ENCODE results near the gene SMAP1.

SMAP1 gene

DNA sequence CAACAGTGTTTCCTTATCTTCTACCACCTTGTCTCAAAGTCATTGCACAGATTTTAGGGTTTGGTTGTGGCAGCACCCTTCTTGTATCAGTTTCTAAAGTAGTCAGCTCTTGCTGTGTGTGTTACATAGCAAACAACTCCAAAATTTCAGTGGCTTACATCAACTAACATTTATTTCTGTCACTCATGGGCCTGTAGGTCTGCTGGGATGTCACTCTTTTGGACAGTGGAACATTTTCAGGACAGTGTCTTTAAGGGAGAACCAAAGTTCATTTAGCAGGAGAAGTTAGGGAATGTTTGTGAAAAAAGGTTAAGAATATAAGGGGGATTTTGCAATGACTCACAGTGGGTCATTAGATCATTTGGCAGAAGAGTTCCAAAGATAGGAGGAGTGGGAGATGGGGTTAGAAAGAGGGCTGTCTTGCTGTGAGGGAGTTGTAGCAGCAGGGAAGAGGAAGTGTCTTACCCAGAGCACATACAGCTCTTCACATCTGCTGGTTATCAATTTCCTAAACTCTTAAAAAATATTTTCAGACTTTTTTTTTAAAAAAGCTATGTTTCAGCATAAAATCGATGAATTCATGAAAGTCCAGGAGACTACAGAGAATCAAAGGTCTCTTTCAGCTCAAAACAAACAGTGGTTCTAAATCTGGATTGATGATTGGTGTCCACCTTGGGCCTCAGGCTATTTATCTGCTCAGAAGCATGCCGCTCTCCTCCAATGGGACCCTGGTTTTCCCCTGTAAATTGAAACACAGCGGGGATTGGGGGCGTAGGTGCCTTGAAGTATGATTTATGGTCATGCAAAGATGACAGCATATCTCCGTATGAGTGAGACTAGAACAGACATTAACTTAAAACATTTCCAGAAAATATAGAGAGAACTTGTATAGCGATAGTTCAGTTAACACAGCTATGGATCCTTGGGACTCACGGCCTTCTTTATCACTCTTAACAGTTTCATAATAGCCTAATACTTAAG is 171.9 kb downstream of the SMAP1 start:
- no peak overlapping the region for H3K4me3 ChIP-seq (ENCODE audit: low read depth in 1 of 2, low read length in 2 of 2)
- no peaks in the 10 kb centered on the region for H3K4me1 ChIP-seq (ENCODE audit: insufficient read depth, low read length)
- peaks cover 3% of the 10 kb centered on the region; the same call in 1 of the 2 replicates for H3K36me3 ChIP-seq (ENCODE audit: insufficient read depth, low read length)
- H3K79me2 ChIP-seq (ENCODE audit: insufficient read depth, low read length), result no peaks in the 10 kb centered on the region
- no peak for TF ChIP-seq EZH2 (IDR thresholded peaks at IDR 0.05; ENCODE audit: borderline replicate concordance, low read depth, low read length, severe bottlenecking)
- TF ChIP-seq, protein P1, sequence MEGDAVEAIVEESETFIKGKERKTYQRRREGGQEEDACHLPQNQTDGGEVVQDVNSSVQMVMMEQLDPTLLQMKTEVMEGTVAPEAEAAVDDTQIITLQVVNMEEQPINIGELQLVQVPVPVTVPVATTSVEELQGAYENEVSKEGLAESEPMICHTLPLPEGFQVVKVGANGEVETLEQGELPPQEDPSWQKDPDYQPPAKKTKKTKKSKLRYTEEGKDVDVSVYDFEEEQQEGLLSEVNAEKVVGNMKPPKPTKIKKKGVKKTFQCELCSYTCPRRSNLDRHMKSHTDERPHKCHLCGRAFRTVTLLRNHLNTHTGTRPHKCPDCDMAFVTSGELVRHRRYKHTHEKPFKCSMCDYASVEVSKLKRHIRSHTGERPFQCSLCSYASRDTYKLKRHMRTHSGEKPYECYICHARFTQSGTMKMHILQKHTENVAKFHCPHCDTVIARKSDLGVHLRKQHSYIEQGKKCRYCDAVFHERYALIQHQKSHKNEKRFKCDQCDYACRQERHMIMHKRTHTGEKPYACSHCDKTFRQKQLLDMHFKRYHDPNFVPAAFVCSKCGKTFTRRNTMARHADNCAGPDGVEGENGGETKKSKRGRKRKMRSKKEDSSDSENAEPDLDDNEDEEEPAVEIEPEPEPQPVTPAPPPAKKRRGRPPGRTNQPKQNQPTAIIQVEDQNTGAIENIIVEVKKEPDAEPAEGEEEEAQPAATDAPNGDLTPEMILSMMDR (IDR thresholded peaks at IDR 0.05; ENCODE audit: borderline replicate concordance, extremely low read depth, low read length, poor library complexity, severe bottlenecking), result no peak
- no peaks in the 10 kb centered on the region for H3K27me3 ChIP-seq (ENCODE audit: insufficient read depth, low read length, poor library complexity)
- H3K27ac ChIP-seq (ENCODE audit: low read length), result no peak overlapping the region
- ATAC-seq (ENCODE audit: insufficient read depth, low read depth), result no peak
- no peaks in the 10 kb centered on the region for H3K9me3 ChIP-seq (ENCODE audit: insufficient read depth, low read length, severe bottlenecking)
- no peak overlapping the region for H2AFZ ChIP-seq (ENCODE audit: low read depth, low read length)
- no peak overlapping the region for H3K4me2 ChIP-seq (ENCODE audit: insufficient read depth, low read length)
- no peak overlapping the region for H3K9ac ChIP-seq (ENCODE audit: low read depth, low read length)
- no peak for DNase-seq
- H4K20me1 ChIP-seq (ENCODE audit: insufficient read depth, low read length), result no peaks in the 10 kb centered on the region

DNA sequence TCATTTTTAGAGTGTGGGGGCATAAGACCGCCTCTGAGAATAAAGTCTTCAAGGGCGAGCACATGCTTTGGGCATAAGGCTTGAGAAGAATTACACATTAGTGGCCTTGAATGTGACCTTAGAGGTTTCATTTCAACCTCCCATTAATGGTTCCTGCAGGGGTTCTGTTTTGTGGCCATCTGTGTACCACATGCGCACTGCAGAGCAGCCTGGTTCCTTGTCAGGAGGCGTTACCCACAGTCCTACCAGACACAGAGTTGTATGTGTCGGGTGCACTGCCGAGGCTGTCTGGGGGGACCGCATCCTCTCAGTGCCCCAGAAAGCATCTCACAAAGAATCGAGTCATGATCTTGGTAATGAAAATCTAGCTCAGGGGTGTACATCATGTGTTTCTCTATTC is 173.4 kb downstream of the SMAP1 start:
- Histone ChIP-seq H3K4me1 (ENCODE audit: insufficient read depth, low read length) (no peaks in the 10 kb centered on the region), H3K27me3 (ENCODE audit: insufficient read depth, low read length, poor library complexity) (no peaks in the 10 kb centered on the region), H3K36me3 (ENCODE audit: insufficient read depth, low read length) (peaks cover 6% of the 10 kb centered on the region; the same call in 1 of the 2 replicates), H3K4me2 (ENCODE audit: insufficient read depth, low read length) (no peak overlapping the region), H3K27ac (ENCODE audit: low read length) (no peak overlapping the region), H3K79me2 (ENCODE audit: insufficient read depth, low read length) (no peaks in the 10 kb centered on the region), H3K9ac (ENCODE audit: low read depth, low read length) (no peak overlapping the region), H3K4me3 (ENCODE audit: low read depth in 1 of 2, low read length in 2 of 2) (no peak overlapping the region), H2AFZ (ENCODE audit: low read depth, low read length) (no peak overlapping the region), H4K20me1 (ENCODE audit: insufficient read depth, low read length) (no peaks in the 10 kb centered on the region), H3K9me3 (ENCODE audit: insufficient read depth, low read length, severe bottlenecking) (no peaks in the 10 kb centered on the region)
- no peak for TF ChIP-seq EZH2 (IDR thresholded peaks at IDR 0.05; ENCODE audit: borderline replicate concordance, low read depth, low read length, severe bottlenecking)
- TF ChIP-seq, protein P1 (IDR thresholded peaks at IDR 0.05; ENCODE audit: borderline replicate concordance, extremely low read depth, low read length, poor library complexity, severe bottlenecking), result no peak
- ATAC-seq (ENCODE audit: insufficient read depth, low read depth), result no peak
- DNase-seq, result no peak

DNA sequence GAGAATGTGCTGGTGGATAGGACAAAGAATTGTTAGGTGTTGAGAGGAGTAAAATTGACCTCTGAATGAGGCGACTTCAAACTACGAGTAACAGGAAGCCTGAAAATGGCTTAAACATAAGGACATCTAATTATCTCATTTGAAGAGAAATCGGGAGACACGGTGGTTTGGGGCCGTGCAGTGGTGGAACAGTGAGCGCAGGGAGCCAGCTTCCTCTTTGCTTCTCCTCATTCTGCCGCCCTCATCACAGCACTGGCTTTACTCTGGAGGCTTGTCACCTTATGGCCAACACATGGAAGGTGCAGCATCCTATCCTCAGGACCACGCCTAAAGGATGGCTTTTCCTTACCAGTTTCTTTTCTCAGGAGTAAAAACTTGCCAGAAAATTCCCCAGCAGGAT is 174.9 kb downstream of the SMAP1 start:
- Histone ChIP-seq H3K36me3 (ENCODE audit: insufficient read depth, low read length) (peaks cover 13% of the 10 kb centered on the region; the same call in 1 of the 2 replicates), H2AFZ (ENCODE audit: low read depth, low read length) (no peak overlapping the region), H4K20me1 (ENCODE audit: insufficient read depth, low read length) (no peaks in the 10 kb centered on the region), H3K27ac (ENCODE audit: low read length) (no peak overlapping the region), H3K4me2 (ENCODE audit: insufficient read depth, low read length) (no peak overlapping the region), H3K9me3 (ENCODE audit: insufficient read depth, low read length, severe bottlenecking) (no peaks in the 10 kb centered on the region), H3K4me1 (ENCODE audit: insufficient read depth, low read length) (no peaks in the 10 kb centered on the region), H3K27me3 (ENCODE audit: insufficient read depth, low read length, poor library complexity) (no peaks in the 10 kb centered on the region), H3K4me3 (ENCODE audit: low read depth in 1 of 2, low read length in 2 of 2) (no peak overlapping the region), H3K9ac (ENCODE audit: low read depth, low read length) (no peak overlapping the region), H3K79me2 (ENCODE audit: insufficient read depth, low read length) (no peaks in the 10 kb centered on the region)
- no peak for TF ChIP-seq EZH2 (IDR thresholded peaks at IDR 0.05; ENCODE audit: borderline replicate concordance, low read depth, low read length, severe bottlenecking)
- TF ChIP-seq, protein P1 (IDR thresholded peaks at IDR 0.05; ENCODE audit: borderline replicate concordance, extremely low read depth, low read length, poor library complexity, severe bottlenecking), result no peak
- DNase-seq (no peak), ATAC-seq (ENCODE audit: insufficient read depth, low read depth) (no peak)

Data from DND-41 (cell line).